Raji (cell line): ENCODE data around the gene ARHGEF12.

ENCODE experiments used
- POLR2A ChIP-seq: IDR thresholded peaks from 2 replicates; pipeline ENCODE4 v1.6.1; 2011; ENCODE audit warnings: low read depth, low read length, control low read depth; ENCODE audit not compliant: insufficient read depth

ARHGEF12 gene

GRCh38 chr11:120332822-120333716 lies 3.1 kb upstream of the ARHGEF12 start:
- TF ChIP-seq POLR2A, result no peak

- TF ChIP-seq POLR2A, result no peak
These were observed 2.4 kb upstream of the ARHGEF12 start for GRCh38 chr11:120333801-120334200.

GRCh38 chr11:120334332-120334731 lies 1.9 kb upstream of the ARHGEF12 start:
- TF ChIP-seq POLR2A, result no peak

GRCh38 chr11:120334894-120335462 lies 1.2 kb upstream of the ARHGEF12 start:
- no peak for TF ChIP-seq POLR2A

- TF ChIP-seq POLR2A, result no peak
These were observed 681 bp upstream of the ARHGEF12 start for GRCh38 chr11:120335556-120335907.

- no peak for TF ChIP-seq POLR2A
These were observed 585 bp downstream of the ARHGEF12 start for GRCh38 chr11:120336641-120337354.

GRCh38 chr11:120337355-120338106 lies 1.3 kb downstream of the ARHGEF12 start:
- no peak for TF ChIP-seq POLR2A

- no peak for TF ChIP-seq POLR2A
These were observed 2.1 kb downstream of the ARHGEF12 start for GRCh38 chr11:120338107-120338933.

- no peak for TF ChIP-seq POLR2A
These were observed 3.2 kb downstream of the ARHGEF12 start for GRCh38 chr11:120339394-120339890.

- no peak for TF ChIP-seq POLR2A
These were observed 4.3 kb downstream of the ARHGEF12 start for GRCh38 chr11:120340529-120340928.

GRCh38 chr11:120342226-120342625 lies 6.0 kb downstream of the ARHGEF12 start:
- TF ChIP-seq POLR2A, result no peak

- no peak for TF ChIP-seq POLR2A
These were observed 6.5 kb downstream of the ARHGEF12 start for GRCh38 chr11:120342678-120343077.

GRCh38 chr11:120343429-120343828 lies 7.2 kb downstream of the ARHGEF12 start:
- TF ChIP-seq POLR2A, result no peak
